Measurements from ENCODE around the gene NPC2.

The NPC2 gene

GRCh38 chr14:74492776-74493342, at the start of gene NPC2:
NPC2 (minus strand) TSS chr14:74493305; CDS start chr14:74493274, 31 bp downstream.
- Histone ChIP-seq H3K4me2 (ENCODE audit: low read depth, low read length, poor library complexity, severe bottlenecking) (peak within 1 kb of the TSS; percentile 89), H3K4me3 (ENCODE audit: low read length, poor library complexity, severe bottlenecking) (peak within 1 kb of the TSS; percentile 98), H3K4me1 (ENCODE audit: insufficient read depth, low read length, poor library complexity, severe bottlenecking) (peaks cover 54% of the 10 kb centered on the region), H3K79me2 (ENCODE audit: insufficient read depth, low read length) (peaks cover 37% of the 10 kb centered on the region), H3K9me3 (ENCODE audit: insufficient read depth, low read depth, low read length) (no peaks in the 10 kb centered on the region), H4K20me1 (ENCODE audit: insufficient read depth, low read length, poor library complexity, severe bottlenecking) (peaks cover 7% of the 10 kb centered on the region), H3K9ac (ENCODE audit: low read depth, low read length, poor library complexity, severe bottlenecking) (peak within 1 kb of the TSS; percentile 90), H3F3A (ENCODE audit: low read depth) (peaks cover 13% of the 10 kb centered on the region), H3K36me3 (ENCODE audit: insufficient read depth, low read length) (no peaks in the 10 kb centered on the region), H2AFZ (ENCODE audit: low read length) (peak within 1 kb of the TSS; percentile 95), H3K9me2 (replicated peaks; ENCODE audit: low read depth, low read length) (no peaks in the 10 kb centered on the region), H3K27me3 (ENCODE audit: insufficient read depth, low read length, poor library complexity, severe bottlenecking) (no peaks in the 10 kb centered on the region)
- TF ChIP-seq CTCF (conservative IDR thresholded peaks at IDR 0.05; ENCODE audit: low read length) (no peak), EZH2phosphoT487 (IDR thresholded peaks at IDR 0.05; ENCODE audit: borderline replicate concordance) (no peak)

GRCh38 chr14:74542056-74542685, 49.1 kb upstream of the NPC2 start:
- Histone ChIP-seq H3K4me2 (ENCODE audit: low read depth, low read length, poor library complexity, severe bottlenecking) (no peak overlapping the region), H3K4me1 (ENCODE audit: insufficient read depth, low read length, poor library complexity, severe bottlenecking) (no peaks in the 10 kb centered on the region), H3K9ac (ENCODE audit: low read depth, low read length, poor library complexity, severe bottlenecking) (no peak overlapping the region), H4K20me1 (ENCODE audit: insufficient read depth, low read length, poor library complexity, severe bottlenecking) (no peaks in the 10 kb centered on the region), H3K4me3 (ENCODE audit: low read length, poor library complexity, severe bottlenecking) (no peak overlapping the region), H3K27me3 (ENCODE audit: insufficient read depth, low read length, poor library complexity, severe bottlenecking) (no peaks in the 10 kb centered on the region), H3K9me3 (ENCODE audit: insufficient read depth, low read depth, low read length) (no peaks in the 10 kb centered on the region), H3K9me2 (replicated peaks; ENCODE audit: low read depth, low read length) (no peaks in the 10 kb centered on the region), H3K36me3 (ENCODE audit: insufficient read depth, low read length) (no peaks in the 10 kb centered on the region), H2AFZ (ENCODE audit: low read length) (no peak overlapping the region), H3K79me2 (ENCODE audit: insufficient read depth, low read length) (no peaks in the 10 kb centered on the region), H3F3A (ENCODE audit: low read depth) (no peaks in the 10 kb centered on the region)
- no peak for TF ChIP-seq CTCF (conservative IDR thresholded peaks at IDR 0.05; ENCODE audit: low read length)
- TF ChIP-seq EZH2phosphoT487 (IDR thresholded peaks at IDR 0.05; ENCODE audit: borderline replicate concordance), result no peak

GRCh38 chr14:74541225-74541624, 48.1 kb upstream of the NPC2 start:
- Histone ChIP-seq H3K4me2 (ENCODE audit: low read depth, low read length, poor library complexity, severe bottlenecking) (no peak overlapping the region), H3K4me1 (ENCODE audit: insufficient read depth, low read length, poor library complexity, severe bottlenecking) (no peaks in the 10 kb centered on the region), H3K9ac (ENCODE audit: low read depth, low read length, poor library complexity, severe bottlenecking) (no peak overlapping the region), H4K20me1 (ENCODE audit: insufficient read depth, low read length, poor library complexity, severe bottlenecking) (no peaks in the 10 kb centered on the region), H3K27me3 (ENCODE audit: insufficient read depth, low read length, poor library complexity, severe bottlenecking) (no peaks in the 10 kb centered on the region), H3F3A (ENCODE audit: low read depth) (no peaks in the 10 kb centered on the region), H3K79me2 (ENCODE audit: insufficient read depth, low read length) (no peaks in the 10 kb centered on the region), H3K9me3 (ENCODE audit: insufficient read depth, low read depth, low read length) (no peaks in the 10 kb centered on the region), H3K9me2 (replicated peaks; ENCODE audit: low read depth, low read length) (no peaks in the 10 kb centered on the region), H3K36me3 (ENCODE audit: insufficient read depth, low read length) (no peaks in the 10 kb centered on the region), H3K4me3 (ENCODE audit: low read length, poor library complexity, severe bottlenecking) (no peak overlapping the region), H2AFZ (ENCODE audit: low read length) (no peak overlapping the region)
- TF ChIP-seq EZH2phosphoT487 (IDR thresholded peaks at IDR 0.05; ENCODE audit: borderline replicate concordance) (no peak), CTCF (conservative IDR thresholded peaks at IDR 0.05; ENCODE audit: low read length) (no peak)

Measured in Loucy (cell line).